Activated CD8-positive, alpha-beta memory T cell treated with anti-CD3 and anti-CD28 coated beads, Interleukin-2, amount 50 U/mL, for 1 hour (primary cell): Measurements from ENCODE around the gene STAC2.

Source experiments
- DNase-seq: peaks from one replicate; pipeline ENCODE4 v3.0.0-alpha.2; 2020; ENCODE audit errors: extremely low read depth

STAC2 gene

GRCh38 chr17:39231591-39232551, 6.1 kb upstream of the STAC2 start:
- no peak for DNase-seq

DNA sequence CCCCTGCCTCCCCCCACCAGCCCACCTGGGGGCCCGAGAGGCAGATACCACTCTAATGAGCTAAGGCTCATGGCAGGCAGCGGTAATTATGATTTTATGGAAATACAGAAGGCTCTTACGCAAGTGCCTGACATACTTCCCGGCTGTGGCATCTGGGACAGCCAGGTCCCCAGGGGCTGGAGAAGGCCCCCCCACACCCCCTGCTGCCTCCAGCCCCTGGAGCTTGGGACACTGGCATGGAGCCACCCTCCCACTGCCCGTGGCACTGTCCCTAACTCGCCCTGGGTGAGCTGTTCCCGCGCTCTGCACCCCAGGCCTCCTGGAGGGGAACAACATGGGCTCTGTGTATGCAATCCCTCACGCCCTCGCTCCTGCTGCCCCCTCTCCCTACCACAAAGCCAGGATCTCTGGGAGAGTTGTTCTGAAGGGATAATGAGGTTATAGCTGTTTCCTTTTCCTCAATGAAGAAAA, 5.4 kb upstream of the STAC2 start:
- DNase-seq = no peak

DNA sequence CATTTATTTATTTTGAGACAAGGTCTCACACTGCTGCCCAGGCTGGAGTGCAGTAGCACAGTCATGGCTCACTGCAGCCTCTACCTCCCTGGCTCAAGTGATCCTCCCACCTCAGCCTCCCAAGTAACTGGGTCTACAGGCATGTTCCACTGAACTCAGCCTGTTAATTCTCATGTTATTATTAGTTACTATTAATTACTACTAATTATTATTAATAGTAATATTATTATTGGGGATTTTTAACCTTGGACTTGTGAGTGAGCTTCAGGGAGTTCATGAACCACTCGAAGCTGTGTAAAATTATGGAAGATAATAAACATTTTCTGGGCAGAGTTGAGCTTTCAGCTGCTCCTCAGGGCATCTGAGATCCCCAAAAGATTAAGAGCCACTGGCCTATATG, 4.6 kb upstream of the STAC2 start:
- no peak for DNase-seq

DNA sequence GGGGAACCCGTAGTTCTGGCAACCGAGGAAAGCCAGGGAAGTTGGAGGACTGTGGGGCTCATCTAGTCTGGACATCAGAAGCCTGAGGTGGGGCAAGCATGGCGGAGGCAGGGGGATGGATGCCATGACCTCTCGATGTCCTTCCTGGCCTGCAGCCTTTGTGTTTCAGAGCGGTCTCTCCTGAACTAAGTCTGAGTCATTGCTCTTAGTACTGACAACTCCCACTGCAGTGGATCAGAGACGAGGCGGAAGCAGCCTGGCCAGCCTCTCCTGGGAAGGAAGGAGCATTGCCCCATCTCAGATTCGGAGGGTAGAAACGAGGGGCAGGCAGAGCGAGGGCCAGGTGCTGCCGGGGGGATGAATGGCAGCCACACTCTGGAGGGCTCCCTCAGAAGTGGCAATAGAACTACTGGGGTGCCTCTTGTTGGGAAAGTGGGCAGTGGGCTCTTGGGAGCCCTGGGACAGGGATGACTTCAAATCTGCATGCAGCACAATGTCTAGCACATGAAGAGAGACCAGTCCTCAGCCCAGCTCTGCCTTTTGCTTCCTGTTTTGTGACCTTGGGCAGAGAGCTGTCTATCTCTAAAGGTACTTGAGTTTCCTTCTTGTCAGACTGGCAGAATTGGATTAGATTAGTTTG, 3.6 kb upstream of the STAC2 start:
- no peak for DNase-seq

GRCh38 chr17:39227364-39227919, 1.7 kb upstream of the STAC2 start:
- no peak for DNase-seq

DNA sequence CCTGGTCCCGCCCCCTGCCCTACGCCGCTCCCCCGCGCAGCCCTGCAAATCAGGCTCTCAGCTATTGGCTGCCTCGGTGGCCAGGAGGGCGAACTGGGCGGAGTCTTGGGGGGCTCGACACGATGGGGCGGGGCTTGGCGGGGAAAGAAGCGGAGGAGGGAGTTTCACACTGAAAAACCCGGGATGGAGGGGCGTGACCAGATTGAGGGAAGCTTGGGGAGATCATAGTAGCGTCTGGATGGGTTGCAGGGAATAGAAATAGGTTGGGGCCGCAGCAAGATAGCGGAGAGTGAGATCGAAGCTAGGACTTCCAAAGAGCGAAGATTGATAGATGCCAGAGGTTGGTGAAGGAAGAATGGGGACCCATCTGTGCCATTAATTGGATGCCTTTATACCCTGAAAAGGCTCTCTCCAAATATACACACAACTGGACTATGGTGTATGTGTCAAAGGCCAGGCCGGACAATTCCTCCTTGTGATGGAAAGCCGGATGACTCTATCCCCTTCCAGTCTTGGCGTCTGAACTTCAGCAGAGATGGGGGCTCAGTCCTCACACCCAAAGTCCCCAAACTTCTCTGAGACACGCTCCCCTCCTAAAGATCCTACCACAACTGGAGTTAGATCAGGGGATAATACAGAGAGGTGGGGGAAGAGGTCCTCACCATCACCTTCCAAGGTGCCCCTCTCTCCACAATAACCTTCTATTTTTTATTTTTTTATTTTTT, 376 bp upstream of the STAC2 start:
- no peak for DNase-seq

DNA sequence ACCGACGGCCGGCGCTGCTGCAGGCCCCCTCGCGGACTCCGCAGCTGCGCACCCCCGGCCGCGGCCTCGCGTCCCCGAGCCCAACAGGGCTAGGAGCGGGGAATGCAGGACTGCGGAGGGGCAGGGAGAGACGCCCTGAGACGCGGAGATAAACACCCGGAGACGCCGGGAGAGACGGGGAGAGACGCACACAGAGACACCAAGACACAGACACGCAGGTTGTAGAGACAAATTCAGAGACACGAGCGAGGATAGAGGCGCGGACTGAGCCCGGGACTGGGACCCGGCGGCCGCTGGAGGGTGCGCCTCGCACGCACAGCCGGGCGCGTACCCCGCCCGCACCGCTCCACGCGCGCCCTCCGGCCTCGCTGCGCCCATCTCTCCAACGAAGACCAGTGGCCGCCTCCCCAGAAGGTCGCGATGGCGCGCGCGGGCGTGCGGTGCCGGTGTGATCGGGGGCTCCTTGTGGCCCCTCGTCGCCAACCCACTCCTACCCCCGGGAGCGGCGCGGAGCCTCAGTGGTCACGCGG, 902 bp downstream of the STAC2 start:
- DNase-seq = no peak

DNA sequence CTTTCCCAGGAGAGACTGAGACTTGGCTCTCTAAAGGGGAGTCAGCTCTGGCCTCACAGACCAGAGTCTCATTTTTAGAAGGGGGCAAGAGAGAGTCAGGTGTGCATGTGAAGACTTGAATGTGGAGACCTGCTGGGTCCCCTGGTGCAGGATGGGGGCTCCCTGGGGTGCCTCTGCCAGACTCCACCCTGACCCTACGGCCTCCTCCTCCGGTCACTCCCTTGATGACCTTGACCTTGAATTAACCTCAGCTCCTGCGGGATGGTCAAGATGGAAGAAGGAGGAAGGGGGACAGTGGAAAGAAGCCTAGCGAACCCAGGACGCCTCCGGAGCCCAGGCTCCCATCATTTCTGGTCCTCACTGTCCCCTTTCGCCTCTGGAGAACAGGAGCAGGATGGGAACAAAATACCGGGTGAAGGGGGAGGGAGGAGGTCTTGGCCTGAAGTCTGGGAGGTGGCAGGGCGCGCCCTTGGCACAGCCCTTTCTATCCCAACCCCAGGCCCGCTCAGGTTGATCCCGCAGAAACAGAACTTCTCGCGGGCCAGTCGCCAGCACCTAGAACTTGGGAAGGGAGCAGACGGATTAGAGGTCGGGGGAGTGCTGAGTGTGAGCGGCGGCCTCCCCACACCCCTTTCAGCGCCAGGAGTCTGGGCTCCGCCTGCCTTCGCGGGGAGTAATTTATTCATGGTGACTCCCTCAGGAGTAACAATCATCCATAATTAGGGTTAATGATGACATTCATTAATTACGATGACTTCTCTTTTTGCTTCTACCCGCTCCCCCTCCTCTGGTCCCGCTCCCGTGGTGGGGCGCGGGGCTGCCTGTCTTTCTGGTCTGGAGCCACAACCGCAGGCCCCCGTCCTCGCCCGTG, 1.6 kb downstream of the STAC2 start:
- DNase-seq = no peak

GRCh38 chr17:39222866-39223834, 2.6 kb downstream of the STAC2 start:
- no peak for DNase-seq

DNA sequence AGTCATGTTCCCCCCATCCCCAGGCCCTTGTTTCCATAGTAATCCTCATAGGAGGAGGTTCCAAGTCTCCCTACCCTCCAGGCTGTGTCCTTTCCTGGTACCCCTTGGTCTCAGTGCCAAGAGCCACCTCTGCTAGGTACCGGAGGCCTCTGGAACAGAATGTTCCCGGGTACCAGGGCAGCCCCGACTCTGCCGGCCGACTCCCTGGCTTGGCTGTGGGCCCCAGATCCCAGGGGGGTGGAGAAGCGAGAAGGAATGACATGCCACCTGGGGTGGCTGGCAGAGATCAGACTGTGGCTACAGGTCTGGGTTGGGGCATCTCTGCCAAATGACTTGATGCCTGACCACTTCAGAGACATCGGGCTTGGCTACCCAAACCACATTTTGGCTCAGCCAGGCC, 3.6 kb downstream of the STAC2 start:
- DNase-seq = no peak

DNA sequence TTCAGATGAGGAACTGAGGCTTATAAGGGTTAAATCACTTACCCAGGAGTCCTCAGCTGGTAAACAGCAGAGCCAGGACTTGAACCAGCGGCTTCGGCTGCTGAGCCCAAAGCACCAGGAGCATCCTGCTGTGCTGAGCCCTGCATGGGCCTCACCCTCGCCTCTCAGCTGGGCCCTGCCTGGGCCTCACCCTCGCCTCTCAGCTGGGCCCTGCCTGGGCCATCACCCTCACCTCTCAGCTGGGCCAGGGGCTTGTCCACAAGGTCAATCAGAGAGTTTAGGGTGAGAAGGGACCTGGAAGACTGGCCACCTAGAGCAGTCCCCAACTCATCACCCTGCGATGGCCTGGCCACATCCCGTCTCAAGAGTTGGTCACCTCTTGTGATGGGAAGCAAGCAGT, 4.2 kb downstream of the STAC2 start:
- DNase-seq = no peak

DNA sequence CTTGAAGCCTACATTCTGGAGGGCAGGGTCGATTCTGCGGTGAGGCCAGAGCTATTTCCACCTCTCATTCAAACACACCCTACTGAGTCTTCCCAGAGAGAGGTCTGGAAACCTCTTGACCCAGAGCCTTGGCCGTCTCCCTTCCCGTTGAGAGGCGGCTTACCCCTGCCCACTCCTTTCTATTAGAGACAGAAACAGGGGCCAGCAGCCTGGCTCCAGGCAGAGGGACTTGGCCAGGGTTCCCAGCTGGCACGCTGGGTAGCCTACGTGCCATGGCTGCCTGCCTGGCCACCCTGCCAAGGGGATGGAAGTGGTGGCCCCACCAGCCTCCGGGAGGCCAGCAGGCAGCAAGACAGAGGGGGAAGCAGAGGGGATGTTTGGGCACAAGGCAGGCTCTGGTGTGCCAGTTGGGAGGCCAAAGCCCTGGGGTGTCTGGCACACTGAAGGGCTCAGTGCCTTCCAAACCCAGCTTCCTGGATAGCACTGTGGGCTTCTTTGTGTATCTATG, 6.0 kb downstream of the STAC2 start:
- no peak for DNase-seq

- no peak for DNase-seq
These were observed 6.8 kb downstream of the STAC2 start for GRCh38 chr17:39218906-39219305.

DNA sequence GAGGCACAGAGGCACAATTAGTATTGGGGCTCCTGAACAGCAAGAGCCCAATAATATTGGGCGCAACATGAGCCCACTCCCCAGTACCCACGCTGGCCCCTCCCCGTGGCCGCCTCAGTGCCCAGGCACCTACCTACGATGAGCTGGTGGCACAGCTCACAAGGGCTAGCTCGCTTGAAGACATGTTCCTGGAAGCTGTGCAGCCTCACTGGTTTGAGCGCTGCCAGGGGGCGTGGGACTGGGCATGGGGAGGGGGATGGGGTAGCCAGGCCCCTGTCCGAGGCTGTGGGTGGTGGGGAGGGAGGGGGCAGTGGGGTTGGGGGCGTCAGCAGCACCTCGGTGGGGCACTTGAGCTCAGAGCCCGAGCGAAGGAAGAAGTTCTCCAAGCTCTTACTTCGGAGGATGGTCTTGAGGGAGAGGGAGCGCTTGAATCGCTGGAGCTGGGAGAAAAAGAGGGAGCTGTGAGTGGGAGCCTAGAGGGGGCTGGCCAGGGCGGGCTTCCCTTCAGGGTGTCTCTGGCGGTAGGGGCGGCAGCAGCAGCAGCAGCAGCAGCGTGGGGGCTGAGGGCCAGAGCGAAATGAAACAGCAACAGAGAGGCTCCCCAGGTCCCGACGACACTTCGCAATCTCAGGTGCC, 7.9 kb downstream of the STAC2 start:
- DNase-seq = no peak

DNA sequence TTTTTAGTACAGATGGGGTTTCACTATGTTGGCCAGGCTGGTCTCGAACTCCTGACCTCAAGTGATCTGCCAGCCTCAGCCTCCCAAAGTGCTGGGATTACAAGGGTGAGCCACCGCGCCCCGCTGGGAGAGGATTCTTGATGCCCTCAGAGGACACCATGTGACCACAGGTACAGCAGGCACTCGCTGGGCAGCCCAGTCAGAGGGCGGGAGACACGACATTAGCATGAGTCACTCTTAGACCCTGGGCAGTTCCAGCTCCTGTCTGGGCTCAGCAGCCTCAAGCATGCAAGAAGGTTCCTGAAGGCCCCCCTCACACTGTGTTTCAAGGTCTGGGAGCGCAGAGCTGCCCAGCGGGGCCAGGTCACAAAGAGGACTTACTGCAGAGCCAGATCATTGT, 11.9 kb downstream of the STAC2 start:
- no peak for DNase-seq

DNA sequence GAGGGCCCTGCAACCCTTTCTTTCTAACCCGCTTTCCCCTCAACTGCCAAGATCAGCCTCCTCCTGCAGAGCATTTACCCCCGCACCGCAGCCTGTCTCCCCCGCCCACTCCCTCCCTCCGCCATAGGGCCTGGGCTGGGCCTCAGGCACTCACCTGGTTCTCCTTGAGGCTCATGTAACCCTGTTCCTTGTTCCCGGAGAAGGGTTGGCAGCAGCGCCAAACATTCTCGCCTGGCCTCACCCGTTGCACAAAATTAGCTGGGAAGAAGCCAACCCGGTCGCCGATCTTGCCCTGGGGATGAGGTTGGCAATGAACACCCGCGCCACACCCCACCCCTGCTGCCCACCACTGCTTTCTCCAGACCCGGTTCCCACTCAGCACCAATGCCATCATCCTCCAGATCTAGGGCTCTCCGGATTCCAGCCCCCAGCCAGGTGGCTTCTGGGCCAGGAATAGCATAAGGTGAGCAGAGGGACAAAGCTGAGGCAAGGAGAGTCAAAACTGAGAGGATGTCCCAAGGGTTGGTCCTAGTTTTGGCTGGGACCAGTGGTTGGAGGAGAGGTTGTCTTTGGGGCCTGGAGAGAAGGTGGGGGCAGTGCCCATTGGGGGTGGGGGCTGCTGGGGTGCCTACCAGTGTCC, 12.8 kb downstream of the STAC2 start:
- no peak for DNase-seq

DNA sequence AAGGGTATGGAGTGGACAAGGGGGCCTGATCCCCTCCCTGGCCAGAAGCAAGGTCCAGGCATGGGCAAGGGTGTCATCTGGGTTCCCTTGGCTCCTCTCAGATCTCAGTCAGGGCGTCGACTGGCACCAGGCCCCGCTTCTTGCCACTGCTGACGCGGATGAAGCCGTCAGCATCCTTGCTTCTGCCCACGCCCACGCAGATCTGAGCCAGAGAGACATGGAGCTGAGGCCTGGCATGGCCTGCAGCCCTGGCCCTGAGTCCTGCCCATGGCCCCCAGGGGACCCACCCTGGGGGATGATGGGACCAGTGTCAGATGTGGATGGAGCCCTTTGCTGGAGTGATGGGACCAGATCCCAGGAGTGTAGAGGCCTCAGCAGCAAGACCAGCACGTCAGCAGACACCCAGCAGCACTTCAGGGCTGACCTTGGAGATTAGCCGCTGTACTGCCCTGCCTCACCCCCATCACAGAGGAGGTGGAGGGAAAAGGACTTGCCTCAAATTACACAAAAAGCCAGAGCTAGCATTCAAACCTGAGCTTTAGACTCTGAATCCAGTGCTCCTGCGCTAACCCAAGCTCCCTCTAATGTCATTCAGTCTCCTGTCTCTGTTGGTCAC, 13.4 kb downstream of the STAC2 start:
- DNase-seq = no peak

DNA sequence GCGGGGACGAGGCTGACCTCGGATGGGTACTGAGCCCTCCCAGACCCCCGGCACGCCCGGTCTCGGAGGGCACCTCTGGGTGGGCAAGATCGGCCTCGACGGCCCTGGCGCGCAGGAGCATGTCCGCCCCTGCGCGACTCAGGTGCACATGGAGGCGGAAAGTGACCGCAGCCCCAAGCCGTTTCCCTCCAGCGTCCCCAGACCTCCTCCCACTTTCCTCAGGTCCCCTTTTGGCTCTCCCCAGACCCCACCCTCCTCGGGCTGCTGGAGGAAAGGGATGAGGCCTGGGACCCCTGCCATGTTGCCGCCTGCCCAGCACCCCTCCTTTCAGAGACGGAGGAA, 15.7 kb downstream of the STAC2 start:
- DNase-seq = no peak
